Astrocyte of the spinal cord (primary cell): Measurements from ENCODE around the gene METTL15.
"Not testable (repeated sequence)": the region's sequence is repeated elsewhere in the genome, so short reads cannot be mapped to it uniquely, and the experiment has no call there.

ENCODE experiments used
- DNase-seq: peaks from one replicate; pipeline ENCODE4 v3.0.0; 2011; ENCODE audit warnings: low read depth, low spot score
- H3K4me3 ChIP-seq: 2 replicates; pipeline ENCODE4 v1.5.1; 2011; ENCODE audit warnings: low read depth, mild to moderate bottlenecking, low read length, moderate library complexity
- CTCF ChIP-seq: IDR thresholded peaks from 2 replicates; pipeline ENCODE4 v1.5.1; 2012; ENCODE audit warnings: low read depth, mild to moderate bottlenecking, low read length, inconsistent platforms
- in situ Hi-C: cut with HindIII; loops from 2 replicates; pipeline ENCODE4 v1.10.0; 2017; ENCODE audit warnings: low sequenced_read_pairs

The METTL15 gene

DNA sequence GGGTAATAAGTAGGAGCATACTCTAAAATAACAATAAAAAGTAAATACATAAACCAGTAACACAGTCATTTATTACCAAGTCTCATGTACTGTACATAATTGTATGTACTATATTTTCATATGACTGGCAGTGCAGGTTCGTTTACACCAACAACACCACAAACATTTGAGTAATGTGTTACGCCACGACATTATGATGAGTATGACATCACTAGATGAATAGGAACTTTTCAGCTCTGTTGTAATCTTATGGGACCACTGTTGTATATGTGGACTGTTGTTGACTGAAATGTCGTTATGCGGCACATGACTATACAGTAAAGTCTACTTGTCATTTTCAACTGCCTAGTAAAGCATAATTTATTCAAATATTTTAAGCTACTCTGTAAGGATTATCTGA is 18.8 kb upstream of the METTL15 start:
- no peak for DNase-seq
- H3K4me3 ChIP-seq: no peak overlapping the region
- in situ Hi-C loops: no loop called here
- TF ChIP-seq CTCF: no peak

- H3K4me3 ChIP-seq: no peak overlapping the region
- in situ Hi-C loops: no loop called here
- DNase-seq: peak; percentile 41
- no peak for TF ChIP-seq CTCF
Measured at GRCh38 chr11:28090052-28090749, 18.0 kb upstream of the METTL15 start.

GRCh38 chr11:28092786-28093185 is 15.4 kb upstream of the METTL15 start:
- no peak overlapping the region for H3K4me3 ChIP-seq
- DNase-seq: no peak
- in situ Hi-C loops: no loop called here
- TF ChIP-seq CTCF: no peak

DNA sequence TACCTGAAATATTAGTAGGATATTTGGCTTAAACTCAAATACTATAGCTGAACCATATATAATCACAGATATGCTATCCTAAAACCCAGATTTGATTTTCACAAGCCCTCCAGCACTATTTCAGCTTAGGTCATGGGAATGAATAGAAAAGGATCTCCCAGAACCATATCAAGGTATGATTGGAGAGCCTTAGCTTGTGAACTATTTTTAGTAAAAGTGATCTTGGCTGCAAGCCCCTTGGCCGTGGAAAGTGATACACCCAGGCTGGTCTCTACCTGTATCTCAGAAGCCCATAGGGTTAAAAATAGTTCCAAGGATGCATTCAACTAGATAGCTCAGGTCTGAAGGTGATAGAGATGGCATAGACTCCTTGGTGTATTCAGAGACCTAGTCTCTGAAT is 9.9 kb upstream of the METTL15 start:
- TF ChIP-seq CTCF: no peak
- in situ Hi-C loops: no loop called here
- no peak for DNase-seq
- no peak overlapping the region for H3K4me3 ChIP-seq

DNA sequence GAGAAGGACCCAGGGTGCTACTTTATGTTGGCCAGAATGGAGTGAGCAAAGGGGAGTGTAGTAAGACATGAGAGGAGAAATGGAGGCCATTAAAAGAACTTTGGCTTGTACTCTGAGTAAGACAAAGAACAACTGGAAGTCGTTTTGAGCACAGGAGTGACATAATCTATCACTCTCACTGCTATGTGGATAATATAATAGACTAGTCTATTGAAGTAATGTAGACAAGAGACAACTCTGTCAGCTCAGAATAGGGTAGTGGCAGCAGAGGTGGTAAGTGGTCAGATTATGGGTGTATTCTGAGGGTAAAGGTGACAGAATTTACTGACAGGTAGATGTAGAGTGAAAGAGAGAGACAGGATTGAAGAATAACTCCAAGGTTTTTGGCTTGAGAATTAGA is 8.5 kb upstream of the METTL15 start:
- no peak for DNase-seq
- no peak overlapping the region for H3K4me3 ChIP-seq
- TF ChIP-seq CTCF: no peak
- in situ Hi-C loops: no loop called here

DNA sequence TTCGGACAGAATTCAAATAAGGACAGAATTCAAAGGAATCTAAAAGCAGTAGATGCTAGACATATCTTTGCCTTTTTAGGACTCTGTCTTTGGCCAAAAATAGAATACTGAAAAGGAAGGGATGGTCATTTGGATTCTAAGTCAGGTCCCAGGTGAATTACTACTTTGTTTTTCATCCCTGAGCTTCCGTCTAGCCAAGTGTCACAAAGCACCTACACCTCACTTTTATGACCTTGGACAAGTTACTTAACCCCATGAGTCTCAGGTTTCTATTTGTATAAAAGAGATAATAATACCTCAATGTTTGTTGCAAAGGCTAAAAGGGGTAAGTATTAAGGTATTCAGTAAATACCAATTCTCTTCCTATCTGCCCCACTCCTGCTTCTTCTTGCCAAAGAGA is 7.5 kb upstream of the METTL15 start:
- no peak for DNase-seq
- in situ Hi-C loops: no loop called here
- H3K4me3 ChIP-seq: no peak overlapping the region
- no peak for TF ChIP-seq CTCF

GRCh38 chr11:28102300-28102699 is 5.9 kb upstream of the METTL15 start:
- H3K4me3 ChIP-seq, in situ Hi-C loops, DNase-seq: not testable (repeated sequence)
